Cardiac septum (tissue), 1 donor: ENCODE measurements around the gene DSC3. TPM values are rescaled to one million over a fixed set of nuclear protein-coding genes. Genes with fewer than 3 reads are reported as not detected.
"Not testable (repeated sequence)": the region's sequence is repeated elsewhere in the genome, so short reads cannot be mapped to it uniquely, and the experiment has no call there.

ENCODE experiments used
- DNase-seq: peaks from one replicate; pipeline ENCODE4 v3.0.0-alpha.2; 2020; ENCODE audit warnings: low spot score
- intact Hi-C: fragments of 100-400 bp; cut with DNase I; formaldehyde crosslinking; loops from one replicate; pipeline ENCODE4 v1.14.0; 2022
- total RNA-seq: library from RNA; stranded (reverse); fragmentation: NEBNext Ultra II Directional; extraction: Animal tissue kit (Norgen Biotek cat#: 25700); gene quantifications from one replicate; pipeline ENCODE4 v1.2.1, GENCODE V29; 2021
- donor health status: DM: no; HTN: no; CAD: no.

DSC3 gene
- total RNA-seq, 1 donor from 2014 or later: 0.65 TPM

GRCh38 chr18:31043709-31044108, 1.2 kb upstream of the DSC3 start:
- intact Hi-C loops: no loop called here
- no peak for DNase-seq

GRCh38 chr18:31042084-31042405, 497 bp downstream of the DSC3 start:
- intact Hi-C loops: no loop called here
- no peak for DNase-seq

- intact Hi-C loops: no loop called here
- no peak for DNase-seq
Measured at GRCh38 chr18:31041271-31042083, 1.1 kb downstream of the DSC3 start.

GRCh38 chr18:31040686-31041270, 1.8 kb downstream of the DSC3 start:
- intact Hi-C loops: no loop called here
- no peak for DNase-seq

- DNase-seq: no peak
- intact Hi-C loops: no loop called here
Measured at GRCh38 chr18:31039426-31039825, 3.1 kb downstream of the DSC3 start.

GRCh38 chr18:31037686-31038085, 4.9 kb downstream of the DSC3 start:
- intact Hi-C loops, DNase-seq: not testable (repeated sequence)

- no peak for DNase-seq
- intact Hi-C loops: no loop called here
Measured at GRCh38 chr18:31034541-31034940, 8.0 kb downstream of the DSC3 start.

- intact Hi-C loops: no loop called here
- DNase-seq: no peak
Measured at GRCh38 chr18:31030574-31031278, 11.8 kb downstream of the DSC3 start.

- no peak for DNase-seq
- intact Hi-C loops: no loop called here
Measured at GRCh38 chr18:31015715-31016434, 26.7 kb downstream of the DSC3 start.

- intact Hi-C loops, DNase-seq: not testable (repeated sequence)
Measured at GRCh38 chr18:31011455-31011854, 31.1 kb downstream of the DSC3 start.

- intact Hi-C loops: no loop called here
- DNase-seq: no peak
Measured at GRCh38 chr18:31010601-31011000, 31.9 kb downstream of the DSC3 start.

- intact Hi-C loops: no loop called here
Measured at GRCh38 chr18:30999887-31000628, 42.5 kb downstream of the DSC3 start.

GRCh38 chr18:30999186-30999585, 43.4 kb downstream of the DSC3 start:
- DNase-seq: no peak
- intact Hi-C loops: no loop called here

More at GRCh38 chr18:30999887-31000628, 42.5 kb downstream of the DSC3 start:
- no peak for DNase-seq

- intact Hi-C loops: no loop called here
- no peak for DNase-seq
Measured at GRCh38 chr18:30997223-30997622, 45.3 kb downstream of the DSC3 start.

- intact Hi-C loops: no loop called here
- no peak for DNase-seq
Measured at GRCh38 chr18:30992231-30992630, 50.3 kb downstream of the DSC3 start.

- no peak for DNase-seq
- intact Hi-C loops: no loop called here
Measured at GRCh38 chr18:30991397-30991796, 51.1 kb downstream of the DSC3 start.

GRCh38 chr18:30989141-30989540, 53.4 kb downstream of the DSC3 start:
- intact Hi-C loops: no loop called here
- DNase-seq: no peak

GRCh38 chr18:30988440-30988839, 54.1 kb downstream of the DSC3 start:
- no peak for DNase-seq
- intact Hi-C loops: no loop called here

GRCh38 chr18:30987467-30988241, 54.9 kb downstream of the DSC3 start:
- intact Hi-C loops: no loop called here
- no peak for DNase-seq
